GM18499 (cell line): Measurements from ENCODE around the gene CAMK2N1.

Experiments used
- ATAC-seq: cut with Tn5 transposase; IDR thresholded peaks from one replicate; pipeline ENCODE4 v1.9.1; 2021; ENCODE audit warnings: moderate number of reproducible peaks; ENCODE audit not compliant: insufficient read depth, unreplicated experiment

CAMK2N1 gene

DNA sequence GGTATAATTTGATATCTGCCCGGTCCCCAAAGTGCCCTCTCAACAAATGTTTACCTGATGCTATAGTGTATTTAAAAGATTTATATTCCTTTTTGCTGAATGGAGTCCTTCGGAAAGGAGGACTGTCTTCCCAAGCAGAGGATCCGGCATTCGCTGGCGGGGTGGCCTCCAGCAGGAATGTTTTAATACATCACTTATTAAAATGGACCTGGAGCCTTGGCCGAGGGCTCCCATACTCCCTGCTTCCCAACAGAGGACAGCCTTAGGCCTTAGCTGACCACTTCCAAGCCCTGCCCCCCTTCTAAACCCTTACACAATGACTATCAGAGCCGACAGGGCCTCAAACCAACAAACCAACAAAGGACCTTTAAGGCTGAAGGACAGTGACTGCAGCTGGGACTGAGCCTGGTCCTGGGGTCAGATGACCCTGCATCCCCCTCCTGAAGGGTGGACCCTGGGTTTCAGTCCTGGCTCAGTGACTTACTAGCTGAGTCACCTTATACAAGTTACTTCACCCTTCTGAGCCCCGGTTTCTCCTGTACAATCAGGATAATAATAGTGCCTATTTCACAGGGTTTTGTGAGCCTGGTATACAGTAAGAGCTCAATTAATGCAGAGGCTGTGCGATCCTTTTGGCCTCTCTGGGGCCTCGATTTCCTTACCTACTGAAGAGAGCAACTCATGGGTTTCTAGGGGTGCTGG is 5.6 kb downstream of the CAMK2N1 start:
- no peak for ATAC-seq

DNA sequence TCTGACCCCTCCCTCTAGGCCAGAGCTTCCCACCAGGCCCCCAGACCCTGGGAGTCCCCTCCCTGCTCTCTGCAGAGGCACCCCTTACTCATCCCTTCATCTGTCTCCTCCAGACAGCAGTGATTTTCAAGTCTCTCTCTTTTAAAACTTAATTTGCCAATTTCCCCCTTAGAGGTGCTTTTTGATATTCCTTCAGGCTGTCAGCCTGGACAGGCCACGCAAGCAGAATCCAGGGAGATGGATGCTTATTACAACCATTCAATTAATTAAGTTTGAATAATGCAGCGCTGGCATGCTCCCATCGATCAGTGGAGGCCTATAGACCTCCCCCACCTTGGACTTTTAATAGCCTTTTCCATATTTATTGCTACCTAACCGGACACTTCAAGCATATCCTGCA is 6.2 kb downstream of the CAMK2N1 start:
- no peak for ATAC-seq

DNA sequence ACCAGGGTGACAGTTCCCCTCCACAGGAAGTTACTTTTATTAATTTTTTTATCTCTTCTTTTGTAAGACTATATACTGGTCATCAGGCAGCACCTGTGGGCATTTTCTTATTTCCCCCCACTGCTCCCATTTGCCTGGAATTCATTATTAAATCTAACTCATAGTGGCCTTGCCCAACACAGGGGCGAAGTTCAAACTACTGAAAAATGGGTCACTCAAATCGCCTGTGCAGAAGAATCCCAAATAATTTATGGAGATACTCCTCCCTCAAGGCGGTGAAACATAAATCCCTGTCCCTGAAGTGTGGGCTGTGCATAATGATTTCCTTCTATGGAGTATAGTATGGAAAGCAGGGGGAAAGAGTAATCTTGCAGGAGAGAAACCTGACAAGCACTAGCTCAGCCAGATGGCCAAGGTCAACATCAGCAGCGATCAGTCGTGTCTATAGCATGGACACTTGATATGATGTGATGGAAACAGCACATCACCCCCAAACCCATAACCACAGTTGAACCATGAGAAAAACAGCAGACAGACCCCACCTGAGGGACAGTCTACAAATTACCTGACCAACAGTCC is 7.9 kb downstream of the CAMK2N1 start:
- no peak for ATAC-seq

DNA sequence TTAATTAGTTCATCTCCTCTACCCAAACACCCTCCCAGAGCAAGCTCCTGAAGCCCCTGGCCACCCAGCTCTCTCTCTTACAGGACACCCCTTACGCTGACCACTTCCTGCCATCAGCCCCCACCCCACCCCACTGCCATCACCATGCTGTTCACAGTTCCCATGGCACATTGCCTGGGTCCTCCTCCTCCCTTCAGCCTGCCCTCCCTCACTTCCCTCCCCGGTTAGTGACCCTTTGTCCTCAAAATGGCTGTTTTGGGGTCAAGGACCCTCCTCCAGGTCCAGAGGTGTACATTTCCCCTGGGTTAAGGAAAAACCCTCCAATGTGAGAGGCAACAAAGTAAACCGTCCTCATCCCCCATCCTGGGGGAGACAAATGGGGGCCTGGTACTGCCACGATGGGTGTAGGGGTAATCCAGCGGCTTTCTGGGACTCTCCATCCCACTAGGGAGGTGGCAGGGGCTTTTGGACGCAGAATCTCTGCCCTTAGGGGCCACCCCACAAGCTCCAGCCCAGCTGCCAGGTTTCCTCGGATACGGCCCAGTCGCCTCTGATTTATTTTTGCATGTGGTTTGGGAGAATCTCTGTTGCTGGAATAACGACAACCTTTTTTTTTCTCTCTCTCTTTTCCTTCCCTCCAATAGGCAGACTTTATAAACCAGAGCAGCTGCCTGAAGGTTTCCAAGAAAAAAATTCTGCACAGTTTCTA is 8.5 kb downstream of the CAMK2N1 start:
- ATAC-seq, result no peak

DNA sequence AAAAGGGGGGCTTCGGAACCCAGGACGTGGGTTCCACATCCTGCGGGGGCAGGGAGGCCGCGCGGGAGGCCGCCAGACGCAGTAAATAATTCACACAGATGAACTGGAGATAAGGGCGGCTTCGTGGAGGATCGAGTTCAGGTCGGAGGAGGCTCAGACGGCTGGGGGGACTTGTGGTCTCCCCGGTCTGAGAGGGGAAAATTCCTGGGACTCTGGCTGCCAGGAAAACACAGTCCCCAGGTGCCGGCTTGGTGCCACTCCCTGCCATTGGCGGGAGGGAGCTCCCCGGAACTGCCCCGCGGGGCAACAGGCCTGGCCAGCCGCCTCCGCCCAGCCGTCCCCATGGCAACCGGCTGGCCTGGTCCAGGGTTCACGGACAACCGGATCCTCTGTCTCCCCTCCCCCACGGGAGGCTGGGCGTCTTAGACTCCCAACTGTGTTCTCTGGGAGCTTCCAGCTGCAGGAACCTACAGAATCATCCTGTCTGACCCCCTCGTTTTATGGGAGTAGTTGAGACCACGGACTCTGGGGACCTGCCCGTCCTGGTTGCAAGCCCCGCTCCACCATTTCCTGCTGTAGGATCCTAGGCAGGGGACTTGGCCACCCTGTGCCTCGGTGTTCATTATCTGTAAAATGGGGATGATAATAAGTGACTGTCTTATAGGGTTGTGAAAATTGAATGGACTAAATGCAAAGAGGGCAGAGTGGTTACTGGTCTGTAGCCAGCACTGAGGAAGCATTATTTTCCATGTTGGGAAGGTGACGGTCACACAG is 9.6 kb downstream of the CAMK2N1 start:
- no peak for ATAC-seq

DNA sequence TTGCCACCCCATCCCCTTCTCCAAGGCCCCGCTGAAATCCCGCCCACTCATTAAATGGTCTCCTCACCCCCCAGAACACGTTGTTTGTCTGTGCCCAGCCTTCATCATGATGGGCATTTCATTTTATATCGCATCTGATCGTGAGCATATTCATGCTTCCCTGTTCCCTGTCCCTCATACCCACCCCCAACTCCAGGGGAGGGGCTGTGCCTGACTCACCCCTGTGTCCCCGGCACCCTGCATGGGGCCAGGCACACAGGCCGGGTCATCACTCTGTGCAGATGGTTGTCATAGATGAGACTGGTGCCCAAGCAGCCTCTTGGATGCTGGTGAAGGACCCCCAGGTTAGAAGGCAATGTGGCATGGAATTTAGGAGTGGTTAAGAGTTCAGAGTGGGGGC is 11.0 kb downstream of the CAMK2N1 start:
- ATAC-seq, result no peak

DNA sequence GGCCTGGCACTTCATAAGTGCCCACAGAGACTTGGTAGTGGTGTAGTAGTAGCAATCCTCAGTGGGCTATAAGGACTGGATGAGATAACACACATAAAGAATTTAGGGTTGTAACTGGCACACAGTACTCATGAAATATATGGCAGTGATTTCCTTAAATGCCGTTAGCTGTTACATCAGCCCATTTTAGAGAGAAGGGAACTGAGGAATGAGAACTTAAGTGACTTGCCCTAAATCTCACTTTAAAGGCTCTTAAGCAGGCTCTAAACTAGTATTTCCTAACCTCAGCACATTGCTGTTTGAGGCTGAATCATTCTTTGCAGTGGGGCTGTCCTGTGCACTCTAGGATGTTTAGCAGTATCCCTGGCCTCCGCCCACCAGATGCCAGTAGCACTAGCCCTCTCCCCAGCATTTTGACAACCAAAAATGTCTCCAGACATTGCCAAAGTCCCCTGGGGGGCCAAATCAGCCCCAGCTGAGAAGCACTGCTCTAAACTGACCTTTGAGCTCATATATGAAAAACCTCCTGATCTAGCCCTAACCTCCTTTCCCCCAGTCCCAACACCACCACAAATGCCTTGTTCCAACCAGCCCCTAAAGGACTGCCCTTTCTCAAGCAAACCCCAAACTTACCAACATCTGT is 11.6 kb downstream of the CAMK2N1 start:
- ATAC-seq, result no peak

DNA sequence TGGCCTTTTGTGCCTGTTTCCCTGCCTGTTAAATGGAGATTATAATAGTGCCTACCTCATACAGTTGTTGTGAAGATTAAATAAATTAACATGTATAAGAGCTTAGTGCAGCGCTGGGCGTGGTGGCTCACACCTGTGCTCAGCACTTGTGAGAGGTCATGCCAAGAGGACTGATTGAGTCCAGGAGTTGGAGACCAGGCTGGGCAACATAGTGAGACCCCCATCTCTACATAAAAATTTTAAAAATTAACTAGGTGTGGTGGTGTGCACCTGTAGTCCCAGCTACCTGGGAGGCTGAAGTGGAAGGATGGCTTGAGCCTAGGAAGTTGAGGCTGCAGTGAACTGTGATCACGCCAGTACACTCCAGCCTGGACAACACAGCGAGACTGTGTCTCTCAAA is 12.1 kb downstream of the CAMK2N1 start:
- no peak for ATAC-seq

DNA sequence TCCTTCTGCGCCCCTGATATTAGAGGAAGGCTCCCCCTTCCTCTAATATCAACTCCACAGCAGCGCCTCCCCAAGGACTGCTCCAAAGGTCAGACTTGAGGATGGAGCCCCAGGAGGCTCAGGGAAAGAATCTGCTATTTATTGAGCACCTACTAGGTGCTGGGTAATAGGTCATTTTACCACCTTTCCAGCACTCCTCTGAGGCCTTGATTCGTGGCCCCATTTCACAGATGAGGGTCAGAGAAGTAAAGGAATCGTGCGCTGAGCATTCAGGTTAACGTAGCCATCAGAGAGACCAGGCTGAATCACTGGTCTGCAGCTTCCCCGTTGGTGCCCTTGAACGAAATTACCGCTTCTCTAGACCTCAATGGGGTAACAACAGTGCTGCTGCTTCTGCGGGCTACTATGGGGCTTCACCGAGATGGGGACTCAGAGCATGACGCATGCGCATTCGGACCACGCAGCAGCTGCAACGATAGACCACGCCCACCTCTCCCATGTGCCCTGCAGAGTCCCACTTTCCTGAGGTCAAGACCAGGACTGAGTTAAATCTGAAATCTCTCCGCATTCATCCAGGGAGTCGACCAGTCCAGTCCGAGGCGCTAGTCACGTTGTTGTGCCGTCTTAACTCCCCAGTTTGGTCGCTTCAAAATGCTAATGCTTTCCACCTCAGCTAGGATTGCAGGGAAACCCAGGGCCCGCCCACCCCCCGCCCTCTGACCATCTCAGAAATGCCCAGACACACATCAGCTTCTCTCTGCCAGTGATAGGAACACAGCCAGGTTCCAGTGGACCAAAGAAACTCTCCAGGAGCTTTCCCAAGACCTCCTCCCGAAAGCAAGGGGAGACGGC is 12.9 kb downstream of the CAMK2N1 start:
- ATAC-seq, result no peak

DNA sequence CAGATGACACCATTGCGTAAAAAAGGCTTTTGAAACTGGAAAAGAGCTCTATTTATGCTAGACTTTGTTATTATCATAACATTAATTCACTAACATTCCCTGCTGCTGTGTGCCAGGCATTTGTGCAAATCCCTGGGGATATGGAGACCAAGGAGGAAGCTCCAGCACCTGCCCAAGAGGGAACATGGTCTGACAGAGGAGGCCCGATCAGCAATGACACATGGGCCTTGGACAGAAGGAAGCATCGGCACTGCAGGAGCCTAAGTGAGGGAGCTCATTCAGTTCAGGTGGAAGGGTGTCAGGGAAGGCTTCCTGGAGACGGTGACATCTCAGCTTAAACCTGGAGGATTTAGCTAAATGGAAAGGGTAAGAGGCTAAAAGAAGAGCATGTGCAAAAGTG is 13.9 kb downstream of the CAMK2N1 start:
- ATAC-seq, result no peak

DNA sequence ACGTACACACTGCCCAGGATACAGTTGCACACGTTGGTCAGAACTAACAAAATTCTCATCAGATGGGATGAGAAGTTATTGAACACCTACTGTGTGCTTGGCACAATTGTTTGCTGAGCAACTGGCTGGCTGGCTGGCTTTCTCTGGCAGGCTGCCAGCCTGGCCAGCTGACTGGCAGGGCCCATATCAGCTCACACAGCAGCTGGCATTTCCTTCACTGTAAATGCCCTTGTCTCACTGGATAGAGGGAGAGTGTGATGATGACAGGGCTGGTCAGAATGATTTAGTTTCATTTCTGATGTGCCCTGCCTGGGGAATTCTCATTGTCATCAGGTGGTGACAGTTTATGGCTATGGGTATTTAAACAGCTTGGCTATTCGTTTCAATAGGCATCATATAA is 15.8 kb downstream of the CAMK2N1 start:
- no peak for ATAC-seq

DNA sequence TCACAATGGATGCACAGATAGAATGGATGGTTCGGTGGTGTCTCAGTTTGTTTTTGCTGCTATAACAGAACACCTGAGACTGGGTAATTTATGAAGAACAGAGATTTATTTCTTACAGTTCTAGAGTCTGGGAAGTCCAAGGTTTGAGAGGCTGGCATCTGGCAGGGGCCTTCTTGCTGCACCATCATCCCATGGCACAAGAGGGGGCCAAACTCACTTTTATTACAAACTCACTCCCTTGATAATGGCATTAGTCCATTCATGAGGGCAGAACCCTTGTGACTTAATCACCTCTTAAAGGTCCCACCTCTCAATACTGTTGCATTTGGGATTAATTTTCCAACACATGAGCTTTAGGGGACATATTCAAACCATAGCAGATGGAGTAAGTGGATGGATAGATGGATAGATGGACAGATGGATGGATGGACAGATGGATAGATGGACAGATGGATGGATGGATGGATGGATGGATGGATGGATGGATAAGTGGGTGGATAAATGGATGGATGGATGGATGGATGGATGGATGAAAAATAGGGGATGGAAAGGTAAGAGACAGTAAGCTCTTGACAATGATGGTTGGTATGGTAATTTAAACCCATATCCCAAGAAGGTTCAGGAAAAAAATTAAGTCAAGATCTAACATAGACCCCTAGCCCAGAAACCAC is 16.5 kb downstream of the CAMK2N1 start:
- no peak for ATAC-seq

DNA sequence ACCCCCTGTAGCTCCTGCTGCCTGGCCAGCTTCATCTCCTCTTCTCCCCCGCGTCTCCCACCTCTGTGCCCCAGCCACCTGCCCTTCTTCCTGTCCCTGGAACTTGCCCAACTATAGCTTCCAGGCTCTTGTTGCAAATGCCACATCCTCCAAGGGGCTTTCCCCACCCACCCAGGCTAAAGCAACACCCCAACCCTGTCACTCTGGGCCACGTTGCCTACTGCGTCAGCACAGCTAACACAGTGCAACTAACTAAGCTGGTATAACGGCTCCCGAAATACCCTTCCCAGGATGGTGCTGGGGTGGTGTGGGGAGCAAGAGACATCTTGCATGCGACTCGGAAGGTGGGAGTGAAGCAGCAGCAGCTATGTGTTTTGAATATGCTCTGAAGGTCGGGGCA is 19.7 kb downstream of the CAMK2N1 start:
- no peak for ATAC-seq

DNA sequence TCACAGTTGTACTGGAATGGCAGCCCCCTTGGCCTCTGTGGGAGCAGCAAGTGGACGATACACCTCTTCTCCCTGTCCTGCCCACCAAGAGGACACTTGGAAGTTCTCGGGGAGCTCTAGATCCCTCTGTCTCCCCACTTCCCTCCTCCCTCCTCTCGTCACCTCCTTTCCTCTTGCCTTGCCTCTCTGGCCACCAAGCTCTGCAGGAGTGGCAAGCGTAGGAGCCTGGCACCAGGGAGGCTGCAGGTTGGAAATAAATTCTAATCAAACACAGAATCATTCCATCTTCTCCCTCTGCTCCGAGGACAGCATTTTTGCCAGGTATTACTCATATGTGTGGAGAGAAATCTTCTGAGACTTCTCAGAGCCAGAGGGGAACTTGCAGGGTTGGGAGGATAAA is 20.8 kb downstream of the CAMK2N1 start:
- no peak for ATAC-seq

DNA sequence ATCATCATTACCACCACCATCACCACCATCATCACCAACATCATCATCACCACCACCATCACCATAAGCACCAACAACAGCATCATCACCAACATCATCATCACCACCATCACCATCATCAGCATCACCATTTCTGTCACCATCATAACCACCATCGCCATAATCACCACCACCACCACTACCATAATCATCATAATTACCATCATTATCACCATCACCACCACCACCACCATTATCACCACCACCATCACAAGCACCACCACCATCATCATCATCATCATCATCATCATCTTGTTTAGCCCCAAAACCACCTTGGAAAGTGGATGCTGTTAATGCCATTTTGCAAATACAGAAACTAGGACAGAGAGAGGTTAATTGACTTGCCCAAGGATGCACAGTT is 22.5 kb downstream of the CAMK2N1 start:
- ATAC-seq, result no peak

DNA sequence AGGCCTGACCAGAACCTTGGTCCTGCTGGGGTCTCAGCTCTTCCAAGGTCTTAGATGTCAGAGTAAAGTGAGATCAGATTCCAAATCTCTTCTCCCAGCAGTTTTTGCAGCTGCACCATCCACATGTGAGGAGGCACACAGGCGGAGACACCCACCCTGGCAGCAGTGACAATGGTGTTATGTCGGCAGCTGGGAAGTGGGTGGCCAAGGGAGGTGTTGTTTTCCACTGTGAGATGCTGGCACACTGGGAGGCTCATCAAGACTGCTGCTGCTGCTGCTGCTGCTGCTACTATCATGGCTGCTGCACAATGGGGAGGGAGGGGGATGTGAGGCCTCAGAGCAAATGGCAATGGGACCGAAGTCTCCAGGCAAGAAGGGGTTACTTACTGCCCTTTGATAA is 23.6 kb downstream of the CAMK2N1 start:
- no peak for ATAC-seq

DNA sequence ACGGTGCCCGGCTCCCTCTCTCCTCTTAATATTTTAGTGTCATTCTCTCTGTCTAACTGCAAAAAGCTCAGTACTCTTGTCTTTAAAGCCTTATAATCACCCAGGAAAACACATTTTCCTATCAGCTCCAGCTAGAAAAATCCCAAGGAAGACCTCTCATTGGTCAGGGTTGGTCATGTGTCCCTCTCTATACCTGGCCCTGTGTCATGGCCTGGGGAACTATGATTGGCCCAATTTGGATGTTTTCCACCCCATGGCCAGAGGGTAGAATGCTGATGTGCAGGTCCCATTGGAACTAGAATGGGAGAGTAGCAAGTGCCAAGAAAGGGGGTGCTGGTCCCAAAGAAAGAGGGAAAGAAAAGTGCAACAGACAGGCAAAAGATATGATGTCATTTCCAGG is 27.3 kb downstream of the CAMK2N1 start:
- ATAC-seq, result no peak

DNA sequence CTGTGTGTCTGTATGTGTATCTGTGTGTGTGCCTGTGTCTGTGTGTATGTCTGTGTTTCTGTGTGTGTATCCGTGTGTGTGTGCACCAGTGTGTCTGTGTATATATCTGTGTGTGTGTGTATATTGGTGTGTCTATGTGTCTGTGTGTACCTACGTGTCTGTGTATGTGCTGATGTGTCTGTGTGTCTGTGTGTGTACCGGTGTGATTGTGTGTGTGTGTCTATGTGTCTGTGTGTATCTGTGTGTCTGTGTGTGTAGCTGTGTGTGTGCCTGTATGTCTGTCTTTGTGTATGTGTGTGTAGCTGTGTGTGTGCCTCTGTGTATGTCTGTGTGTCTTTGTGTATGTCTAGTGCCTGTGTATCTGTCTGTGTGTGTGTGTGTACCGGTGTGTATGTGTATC is 32.0 kb downstream of the CAMK2N1 start:
- no peak for ATAC-seq

DNA sequence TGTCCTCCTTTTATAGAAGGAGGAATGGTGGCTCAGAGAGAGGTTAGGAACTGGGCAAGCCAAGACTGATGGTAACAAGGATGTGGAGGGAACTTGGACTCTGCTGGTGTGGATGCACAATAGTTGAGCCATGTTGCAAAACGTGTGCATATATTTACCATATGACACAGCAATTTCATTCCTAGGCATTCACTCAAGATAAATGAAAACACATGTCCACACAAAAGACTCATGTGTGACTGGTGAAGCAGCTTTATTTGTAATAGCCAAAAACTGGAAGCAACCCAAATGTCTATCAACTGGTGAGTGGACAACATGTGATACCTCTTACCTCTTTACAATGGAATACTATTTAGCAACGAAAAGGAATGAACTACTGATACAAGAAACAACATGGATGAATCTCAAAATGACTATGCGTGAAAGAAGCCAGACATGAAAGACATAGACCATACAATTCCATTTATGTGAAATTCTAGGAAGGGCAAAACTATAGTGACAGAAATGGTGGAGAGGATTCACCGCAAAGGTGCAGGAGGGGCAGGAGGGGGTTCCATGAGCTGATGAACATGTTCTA is 36.2 kb downstream of the CAMK2N1 start:
- no peak for ATAC-seq
